Kidney (tissue), 14 donors: ENCODE data around the gene ADGRA1. TPM values are rescaled to one million over a fixed set of nuclear protein-coding genes. Genes with fewer than 3 reads are reported as not detected.

Source experiments
- DNase-seq, 5 donors: peaks; one replicate each; pipeline ENCODE4 v3.0.0-alpha.2; 2013 to 2020
- FAIRE-seq: peaks from 2 replicates; lab custom pipeline; 2012; peaks lifted over from hg19 to GRCh38; lab: Jason Lieb, UNC
- H3K27ac ChIP-seq, 2 donors: one replicate each; pipeline ENCODE4 v1.7.0; 2013; ENCODE audit warnings: low read depth in 2 of 2, low read length in 2 of 2, inconsistent platforms in 1 of 2
- H3K27me3 ChIP-seq: one replicate; pipeline ENCODE4 v1.7.1; 2013; ENCODE audit warnings: low read length, inconsistent platforms; ENCODE audit not compliant: control insufficient read depth, insufficient read depth
- H3K36me3 ChIP-seq, 3 donors: one replicate each; pipeline versions ENCODE4 v1.7.0 to v1.7.1; 2013; ENCODE audit warnings: low read length in 3 of 3, control low read depth in 1 of 3, inconsistent platforms in 1 of 3; ENCODE audit not compliant: insufficient read depth in 3 of 3, control insufficient read depth in 2 of 3
- H3K4me1 ChIP-seq, 3 donors: one replicate each; pipeline versions ENCODE4 v1.7.0 to v1.7.1; 2013; ENCODE audit warnings: low read length in 3 of 3, inconsistent platforms in 1 of 3, low read depth in 1 of 3; ENCODE audit not compliant: control insufficient read depth in 2 of 3, insufficient read depth in 2 of 3
- H3K4me3 ChIP-seq, 3 donors: one replicate each; pipeline versions ENCODE4 v1.7.0 to v1.8.1; 2013; ENCODE audit warnings: low read length in 3 of 3, control low read depth in 1 of 3, inconsistent platforms in 1 of 3
- H3K9ac ChIP-seq, 3 donors: one replicate each; pipeline versions ENCODE4 v1.7.0 to v1.7.1; 2013; ENCODE audit warnings: low read length in 3 of 3, control low read depth in 1 of 3, inconsistent platforms in 1 of 3
- H3K9me3 ChIP-seq, 3 donors: one replicate each; pipeline versions ENCODE4 v1.7.0 to v1.7.1; 2013; ENCODE audit warnings: low read length in 3 of 3, control low read depth in 1 of 3, inconsistent platforms in 1 of 3; ENCODE audit not compliant: control insufficient read depth in 2 of 3, insufficient read depth in 1 of 3
- CTCF ChIP-seq: IDR thresholded peaks from 3 replicates; pipeline ENCODE4 v1.5.1; 2012; ENCODE audit warnings: mild to moderate bottlenecking, moderate library complexity, borderline replicate concordance; ENCODE audit not compliant: insufficient read depth; ENCODE audit errors: extremely low read depth
- intact Hi-C: fragments of 100-400 bp; cut with DNase I; formaldehyde crosslinking; loops from one replicate; pipeline ENCODE4 v1.11.1; 2022
- polyA plus RNA-seq: library from polyadenylated mRNA; stranded (reverse); fragments of 350-450 nt; fragmentation: Illumina TruSeq; extraction: RNeasy Lipid Tissue Mini Kit (QIAGEN cat#74804); gene quantifications from one replicate; pipeline ENCODE4 v1.2.3, GENCODE V29; 2014; ENCODE audit warnings: low read depth, low replicate concordance; ENCODE audit not compliant: insufficient read depth
- total RNA-seq: library from RNA; stranded (reverse); fragmentation: NEBNext Ultra II Directional; extraction: Animal tissue kit (Norgen Biotek cat#: 25700); gene quantifications from one replicate; pipeline ENCODE4 v1.2.1, GENCODE V29; 2021
- donor health status: control.
- donor health status: control.
- donor health status: control.
- donor health status: control.
- donor health status: control.
- donor health status: DM: yes; HTN: yes; CAD: no.
- donor health status: Normal renal cell carcinoma (clear cell type).

Gene ADGRA1
- total and polyA plus RNA-seq, 2 donors from 2014 or later, result 0.91 to 1.1 TPM

- Histone ChIP-seq H3K9ac (no peak overlapping the region), H3K4me3 (no peak overlapping the region), H3K36me3 (no peaks in the 10 kb centered on the region), H3K9me3 (no peaks in the 10 kb centered on the region), H3K27ac (no peak overlapping the region), H3K4me1 (no peaks in the 10 kb centered on the region), H3K27me3 (no peaks in the 10 kb centered on the region)
- FAIRE-seq, result no peak
- no peak for TF ChIP-seq CTCF
- intact Hi-C loops, result no loop called here
- no peak for DNase-seq
These were observed 7.1 kb downstream of the ADGRA1 start for GRCh38 chr10:133094866-133095265.

- Histone ChIP-seq H3K27me3 (no peaks in the 10 kb centered on the region), H3K9ac (no peak overlapping the region), H3K9me3 (no peaks in the 10 kb centered on the region), H3K4me3 (no peak overlapping the region), H3K4me1 (no peaks in the 10 kb centered on the region), H3K36me3 (no peaks in the 10 kb centered on the region), H3K27ac (no peak overlapping the region)
- FAIRE-seq (no peak), DNase-seq (no peak)
- no peak for TF ChIP-seq CTCF
- intact Hi-C loops, result no loop called here
These were observed 7.9 kb downstream of the ADGRA1 start for GRCh38 chr10:133095586-133095985.

GRCh38 chr10:133096616-133097269 is 9.0 kb downstream of the ADGRA1 start:
- no peak overlapping the region for H3K9ac ChIP-seq
- no peak overlapping the region for H3K27ac ChIP-seq
- DNase-seq, result peak in 2 of 5 donors; percentile 50 to 71
- no peaks in the 10 kb centered on the region for H3K27me3 ChIP-seq
- no peak for FAIRE-seq
- H3K4me3 ChIP-seq, result no peak overlapping the region
- no peak for TF ChIP-seq CTCF
- intact Hi-C loops, result no loop called here
- H3K36me3 ChIP-seq, result no peaks in the 10 kb centered on the region
- no peaks in the 10 kb centered on the region for H3K4me1 ChIP-seq
- no peaks in the 10 kb centered on the region for H3K9me3 ChIP-seq

- intact Hi-C loops, result no loop called here
- Histone ChIP-seq H3K27me3 (no peaks in the 10 kb centered on the region), H3K36me3 (no peaks in the 10 kb centered on the region), H3K4me1 (no peaks in the 10 kb centered on the region), H3K9me3 (no peaks in the 10 kb centered on the region), H3K27ac (no peak overlapping the region), H3K9ac (no peak overlapping the region), H3K4me3 (no peak overlapping the region)
- FAIRE-seq (no peak), DNase-seq (no peak)
- no peak for TF ChIP-seq CTCF
These were observed 9.7 kb downstream of the ADGRA1 start for GRCh38 chr10:133097418-133097817.
